ENCODE data around the gene ZFP62. TPM values are rescaled to one million over a fixed set of nuclear protein-coding genes. Genes with fewer than 3 reads are reported as not detected.
A peak's percentile ranks its signal among the peaks of the same experiment; 100 is the strongest.
"Not testable (repeated sequence)": the region's sequence is repeated elsewhere in the genome, so short reads cannot be mapped to it uniquely, and the experiment has no call there.

The ZFP62 gene
- total and polyA plus RNA-seq, 11 donors = 9.4 to 18.6 (median 13.8) TPM

DNA sequence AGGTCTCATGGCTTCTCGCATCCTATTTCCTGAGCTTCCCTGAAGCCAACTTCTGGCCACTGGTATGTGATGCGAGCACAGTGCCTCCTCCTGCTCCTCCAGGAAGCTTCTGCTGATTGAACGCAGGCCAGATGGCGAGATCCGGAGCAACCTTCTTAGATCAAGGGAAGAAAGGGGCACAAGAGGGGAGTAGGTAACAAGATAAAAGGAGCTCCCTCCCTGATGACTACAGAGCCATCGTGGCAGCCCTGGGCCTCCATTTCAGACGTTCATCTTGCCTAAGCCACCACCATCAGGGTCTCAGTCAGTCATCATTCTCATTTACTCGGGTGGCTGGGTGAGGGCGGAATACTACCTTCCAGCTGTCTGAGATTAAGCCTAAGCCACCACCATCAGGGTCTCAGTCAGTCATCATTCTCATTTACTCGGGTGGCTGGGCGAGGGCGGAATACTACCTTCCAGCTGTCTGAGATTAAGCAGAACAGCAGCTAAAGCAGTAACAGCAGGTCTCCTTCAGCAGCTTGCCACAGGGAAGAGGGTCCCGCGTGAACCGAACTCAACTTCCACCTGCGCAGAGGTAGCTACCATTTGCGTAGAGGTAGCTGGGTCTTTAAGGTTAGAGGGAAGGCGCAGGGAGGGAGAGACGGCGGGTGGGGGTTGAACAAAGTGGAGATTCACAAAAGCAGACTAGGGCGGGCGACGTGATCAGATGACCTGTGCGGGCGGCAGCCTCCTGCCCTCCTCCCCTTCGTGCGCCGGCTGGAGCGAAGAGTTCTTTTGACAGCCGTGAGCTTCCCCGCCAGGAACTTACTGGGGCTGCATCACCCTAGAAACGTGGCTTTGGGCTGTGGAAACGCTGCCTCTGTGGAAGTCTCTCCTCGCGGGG, 30.6 kb downstream of the ZFP62 start:
- Histone ChIP-seq H3K36me3 (peaks cover 0 to 29% (median 13%) of the 10 kb centered on the region in 9 donors), H3K27me3 (no peaks in the 10 kb centered on the region), H3K4me1 (peaks cover 0 to 65% (median 34%) of the 10 kb centered on the region in 12 donors), H3K4me3 (peak overlapping the region; percentile 67 to 100 (median 87)), H3K9me3 (peaks cover 0 to 19% (median 3%) of the 10 kb centered on the region in 12 donors), H3K27ac (peak overlapping the region; percentile 94 to 100 (median 98))
- no peak for TF ChIP-seq POLR2A (IDR thresholded peaks at IDR 0.05)
- TF ChIP-seq CTCF (IDR thresholded peaks at IDR 0.05) = peak in 1 of 12 donors; percentile 7
- ATAC-seq (peak; percentile 51 to 77 (median 72)), DNase-seq (peak; percentile 74 to 83 (median 76))
- WGBS, 4 donors = 19 to 24% (median 23%) methylated on average over 33 to 35 of the region's 35 CpGs
- intact Hi-C loops (cut with DNase I) = loop anchor here in 6 of 10 donors (2.0 to 5.0 kb wide), 5 partner anchors 20 to 43 kb away; partner anchors contain the start of genes ZFP62 (in 2 of the 6) and MGAT1 (in 1 of the 6)

GRCh38 chr5:180829726-180830125, 31.4 kb downstream of the ZFP62 start:
- Histone ChIP-seq H3K27me3 (no peaks in the 10 kb centered on the region), H3K4me1 (peaks cover 0 to 70% (median 42%) of the 10 kb centered on the region in 12 donors), H3K36me3 (peaks cover 0 to 22% (median 5%) of the 10 kb centered on the region in 9 donors), H3K4me3 (peak overlapping the region in 9 of 12 donors; percentile 67 to 100 (median 88)), H3K27ac (peak overlapping the region; percentile 94 to 100 (median 98)), H3K9me3 (peaks cover 0 to 19% (median 3%) of the 10 kb centered on the region in 12 donors)
- 90 to 98% (median 95%) methylated on average over 5 of the region's 5 CpGs for WGBS, 4 donors
- DNase-seq = peak in 1 of 5 donors; percentile 13
- intact Hi-C loops (cut with DNase I) = loop anchor here in 6 of 10 donors (2.0 to 5.0 kb wide), 5 partner anchors 19 to 42 kb away; partner anchors contain the start of genes ZFP62 (in 2 of the 6) and MGAT1 (in 1 of the 6)
- no peak for ATAC-seq
- no peak for TF ChIP-seq CTCF (IDR thresholded peaks at IDR 0.05)
- no peak for TF ChIP-seq POLR2A (IDR thresholded peaks at IDR 0.05)

DNA sequence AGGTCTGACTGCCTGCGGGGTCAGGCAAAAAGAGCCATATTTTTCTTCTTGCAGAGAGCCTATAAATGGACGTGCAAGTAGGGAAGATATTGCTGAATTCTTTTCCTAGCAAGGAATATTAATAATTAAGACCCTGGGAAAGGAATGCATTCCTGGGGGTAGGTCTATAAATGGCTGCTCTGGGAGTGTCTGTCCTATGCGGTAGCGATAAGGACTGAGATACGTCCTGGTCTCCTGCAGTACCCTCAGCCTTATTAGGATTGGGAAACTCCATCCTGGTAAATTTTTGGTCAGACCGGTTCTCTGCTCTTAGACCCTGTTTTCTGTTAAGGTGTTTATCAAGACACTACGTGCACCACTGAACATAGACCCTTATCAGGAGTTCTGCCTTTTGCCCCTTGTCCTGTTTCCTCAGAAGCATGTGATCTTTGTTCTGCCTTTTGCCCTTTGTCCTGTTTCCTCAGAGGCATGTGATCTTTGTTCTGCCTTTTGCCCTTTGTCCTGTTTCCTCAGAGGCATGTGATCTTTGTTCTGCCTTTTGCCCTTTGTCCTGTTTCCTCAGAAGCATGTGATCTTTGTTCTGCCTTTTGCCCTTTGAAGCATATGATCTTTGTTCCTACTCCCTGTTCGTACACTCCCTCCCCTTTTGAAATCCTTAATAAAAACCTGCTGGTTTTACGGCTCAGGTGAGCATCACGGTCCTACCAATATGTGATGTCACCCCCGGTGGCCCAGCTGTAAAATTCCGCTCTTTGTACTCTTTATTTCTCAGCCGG, 32.1 kb downstream of the ZFP62 start:
- WGBS, 4 donors = 86 to 91% (median 88%) methylated on average over 13 of the region's 13 CpGs
- intact Hi-C loops (cut with DNase I); ATAC-seq; H3K27me3 ChIP-seq: not testable (repeated sequence)
- peak in 1 of 5 donors; percentile 10 for DNase-seq
- peak overlapping the region in 11 of 12 donors; percentile 96 to 100 (median 98) for H3K27ac ChIP-seq
- H3K9me3 ChIP-seq = peaks cover 0 to 19% (median 3%) of the 10 kb centered on the region in 12 donors
- H3K4me3 ChIP-seq = peak overlapping the region in 2 of 12 donors; percentile 70 to 72
- H3K36me3 ChIP-seq = peaks cover 0 to 14% (median 0%) of the 10 kb centered on the region in 9 donors
- H3K4me1 ChIP-seq = peaks cover 0 to 70% (median 49%) of the 10 kb centered on the region in 12 donors

DNA sequence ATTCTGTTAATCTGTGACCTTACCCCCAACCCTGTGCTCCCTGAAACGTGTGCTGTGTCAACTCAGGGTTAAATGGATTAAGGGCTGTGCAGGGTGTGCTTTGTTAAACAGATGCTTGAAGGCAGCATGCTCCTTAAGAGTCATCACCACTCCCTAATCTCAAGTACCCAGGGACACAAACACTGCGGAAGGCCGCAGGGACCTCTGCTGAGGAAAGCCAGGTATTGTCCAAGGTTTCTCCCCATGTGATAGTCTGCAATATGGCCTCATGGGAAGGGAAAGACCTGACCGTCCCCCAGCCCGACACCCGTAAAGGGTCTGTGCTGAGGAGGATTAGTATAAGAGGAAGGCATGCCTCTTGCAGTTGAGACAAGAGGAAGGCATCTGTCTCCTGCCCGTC, 33.7 kb downstream of the ZFP62 start:
- peaks cover 0 to 19% (median 3%) of the 10 kb centered on the region in 12 donors for H3K9me3 ChIP-seq
- H3K27me3 ChIP-seq; ATAC-seq; intact Hi-C loops (cut with DNase I); H3K4me3 ChIP-seq: not testable (repeated sequence)
- peaks cover 0 to 60% (median 48%) of the 10 kb centered on the region in 12 donors for H3K4me1 ChIP-seq
- DNase-seq = peak in 1 of 5 donors; percentile 4
- 61 to 74% (median 69%) methylated on average over 7 of the region's 7 CpGs for WGBS, 4 donors
- H3K27ac ChIP-seq = peak overlapping the region in 2 of 12 donors; percentile 20 to 32
- peaks cover 0 to 12% (median 0%) of the 10 kb centered on the region in 9 donors for H3K36me3 ChIP-seq
